Fibroblast of the conjunctiva (primary cell): ENCODE data around the gene SULT1B1.
"Not testable (repeated sequence)": the region's sequence is repeated elsewhere in the genome, so short reads cannot be mapped to it uniquely, and the experiment has no call there.

Source experiments
- DNase-seq: peaks from one replicate; pipeline ENCODE4 v3.0.0-alpha.2; 2010; ENCODE audit warnings: low read depth

Gene SULT1B1

DNA sequence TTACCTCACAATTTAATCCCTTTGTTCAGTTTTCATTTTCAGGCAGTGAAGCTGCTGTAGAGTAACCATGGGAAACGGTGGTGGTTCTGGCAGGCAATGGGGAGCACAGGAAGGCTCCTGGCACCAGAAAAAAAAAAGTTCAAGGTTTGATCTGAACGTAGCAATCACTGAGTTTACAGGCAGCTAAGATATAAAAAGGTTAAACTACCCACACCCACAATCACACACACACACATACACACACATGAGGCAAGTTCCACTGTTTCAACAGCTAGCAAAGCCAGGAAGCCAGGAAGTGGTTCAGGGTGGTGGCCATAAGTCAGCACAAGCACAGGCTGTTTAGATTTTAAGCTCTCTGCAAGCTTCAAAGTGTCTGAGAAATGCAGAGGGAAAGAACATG lies at the start of gene SULT1B1:
Gene SULT1B1 (minus strand): TSS at position 166 of the 400 bp plus-strand sequence. CDS start 5,403 bp downstream, outside the sequence.
- DNase-seq: peak; percentile 72

DNA sequence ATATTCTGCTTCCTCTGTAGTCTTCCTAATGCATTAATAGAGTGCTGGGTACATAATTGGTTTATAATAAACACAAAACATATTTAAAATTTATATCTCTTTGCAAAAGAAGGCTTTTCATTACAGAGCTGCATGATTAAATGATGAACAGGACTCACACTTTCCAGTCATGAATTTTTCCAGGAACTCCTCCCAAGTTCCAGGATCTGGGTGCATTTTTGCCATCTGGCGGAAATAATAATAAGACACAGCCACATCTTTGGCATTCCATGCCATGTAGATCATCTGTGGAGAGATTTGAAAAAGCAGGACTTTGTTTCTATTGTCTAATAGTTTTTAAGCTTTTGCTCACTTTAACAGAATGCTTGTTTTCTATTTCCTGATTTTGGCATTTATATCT lies 40.2 kb upstream of the SULT1B1 start:
- peak; percentile 22 for DNase-seq

GRCh38 chr4:69799337-69799736 lies 38.9 kb upstream of the SULT1B1 start:
- DNase-seq: no peak

DNA sequence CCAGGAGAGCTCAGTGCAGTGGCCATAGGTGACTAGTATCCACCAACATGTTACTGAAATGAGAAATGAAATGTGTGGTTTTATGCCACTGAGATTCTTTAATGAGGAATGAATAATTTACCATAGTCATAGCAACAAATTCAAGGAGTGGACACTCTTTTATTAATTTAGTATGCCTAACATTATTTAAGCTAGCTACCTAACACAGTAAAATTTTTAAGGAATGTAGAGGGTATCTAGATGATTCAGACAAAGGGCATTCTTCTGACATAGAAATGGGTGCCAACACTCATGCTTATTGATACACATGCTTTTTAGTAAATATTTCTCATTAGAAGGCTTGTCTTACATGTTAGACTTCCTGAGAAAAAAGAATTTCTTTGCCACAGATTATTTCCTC lies 33.3 kb upstream of the SULT1B1 start:
- DNase-seq: no peak

DNA sequence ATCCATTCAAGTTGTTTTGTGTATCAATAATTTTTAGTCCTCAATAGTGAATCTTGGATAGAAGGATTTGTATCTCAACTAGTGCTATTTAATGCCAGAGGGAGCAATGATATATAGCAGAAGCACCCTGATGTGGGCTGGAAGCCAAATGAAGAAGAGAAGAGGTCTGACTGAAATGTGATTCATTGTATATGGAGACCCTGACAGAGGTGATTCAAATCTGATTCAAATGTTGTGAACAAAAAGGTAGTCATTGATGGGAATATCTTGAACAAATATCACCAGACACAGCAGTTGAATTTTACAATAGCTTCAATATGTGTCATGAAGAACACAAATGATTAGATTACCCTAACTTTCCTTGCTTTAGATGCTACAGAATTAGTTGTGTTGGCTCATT lies 27.5 kb upstream of the SULT1B1 start:
- DNase-seq: no peak

DNA sequence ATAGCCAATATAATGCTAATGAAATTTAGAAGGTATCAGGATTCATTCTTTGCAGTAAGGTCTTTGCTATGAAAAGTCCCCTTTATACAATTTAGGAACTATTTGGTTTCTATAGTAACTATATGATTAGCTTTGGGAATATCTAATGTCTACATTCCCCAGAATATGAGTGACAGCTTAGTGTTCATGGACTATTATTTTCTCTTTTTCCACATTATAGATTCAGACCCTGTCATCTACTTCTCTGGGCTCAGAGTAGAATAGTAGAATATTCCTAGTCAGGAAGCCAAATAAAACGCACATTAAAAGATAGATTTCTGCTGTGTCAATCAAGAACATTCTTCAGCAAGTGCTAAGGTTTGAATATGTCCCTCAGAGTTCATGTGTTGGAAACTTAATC lies 26.1 kb upstream of the SULT1B1 start:
- DNase-seq: no peak

- DNase-seq: no peak
These were observed 24.9 kb upstream of the SULT1B1 start for GRCh38 chr4:69785211-69785831.

DNA sequence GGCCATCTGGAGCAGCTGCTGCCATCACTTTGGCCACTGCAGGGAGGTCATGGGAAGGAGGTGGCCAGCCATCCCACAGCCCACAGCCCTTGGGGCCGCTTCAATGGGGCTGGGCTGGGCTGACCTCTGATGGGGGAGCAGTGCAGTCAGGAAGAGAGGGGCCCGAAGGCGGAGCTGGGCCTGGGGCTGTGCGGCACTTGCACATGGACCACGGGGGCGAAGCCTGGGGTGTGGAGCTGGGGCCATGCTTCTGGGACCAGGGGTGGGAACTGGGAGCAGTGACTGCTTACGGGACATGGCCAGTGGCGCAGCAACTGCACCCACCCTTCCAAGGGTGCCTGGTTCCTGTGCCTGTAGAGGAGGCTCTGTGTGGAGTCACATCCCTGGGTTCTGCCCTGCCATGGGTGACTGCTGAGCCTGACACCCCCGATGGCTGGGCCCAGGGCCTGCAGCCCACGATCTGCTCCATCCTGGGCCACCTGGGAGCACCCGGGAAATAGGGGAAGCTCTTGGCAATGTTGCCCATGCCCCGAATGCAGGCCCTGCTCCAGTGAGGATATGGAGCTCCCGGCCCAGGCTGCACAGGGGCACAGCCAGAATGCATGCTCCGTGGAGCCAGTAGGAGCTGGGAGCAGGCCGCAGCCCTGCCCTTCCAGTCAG lies 22.4 kb upstream of the SULT1B1 start:
- DNase-seq: no peak

- DNase-seq: no peak
These were observed 21.3 kb upstream of the SULT1B1 start for GRCh38 chr4:69781458-69782418.

GRCh38 chr4:69780141-69780540 lies 19.7 kb upstream of the SULT1B1 start:
- DNase-seq: no peak

GRCh38 chr4:69776696-69777095 lies 16.3 kb upstream of the SULT1B1 start:
- no peak for DNase-seq

DNA sequence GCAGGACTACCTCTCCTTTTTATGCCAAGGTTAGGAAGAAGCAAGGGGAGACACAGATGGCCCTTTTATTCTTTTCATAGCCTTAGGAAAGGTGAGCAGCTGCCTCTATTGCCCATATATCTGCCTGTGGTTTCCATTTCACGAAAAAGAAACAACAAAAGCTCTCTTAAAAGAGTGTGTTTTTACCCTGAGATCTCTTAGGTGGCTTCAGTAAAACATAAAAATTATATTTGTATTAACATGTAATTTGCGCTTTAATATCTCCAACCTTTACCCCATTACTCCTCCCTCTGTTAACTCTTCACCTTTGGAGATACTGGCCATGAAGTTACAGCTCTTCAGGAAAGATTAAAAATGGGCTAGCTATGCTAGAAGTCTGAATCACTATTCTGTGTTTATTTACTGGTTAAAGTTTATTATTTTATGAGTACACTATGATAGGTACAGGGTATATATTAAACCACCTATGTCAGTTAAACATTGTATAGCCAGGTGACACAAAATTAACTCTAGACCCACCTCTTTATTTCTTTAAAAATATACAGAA lies 15.0 kb upstream of the SULT1B1 start:
- no peak for DNase-seq

- no peak for DNase-seq
These were observed 13.1 kb upstream of the SULT1B1 start for GRCh38 chr4:69773484-69773883.

DNA sequence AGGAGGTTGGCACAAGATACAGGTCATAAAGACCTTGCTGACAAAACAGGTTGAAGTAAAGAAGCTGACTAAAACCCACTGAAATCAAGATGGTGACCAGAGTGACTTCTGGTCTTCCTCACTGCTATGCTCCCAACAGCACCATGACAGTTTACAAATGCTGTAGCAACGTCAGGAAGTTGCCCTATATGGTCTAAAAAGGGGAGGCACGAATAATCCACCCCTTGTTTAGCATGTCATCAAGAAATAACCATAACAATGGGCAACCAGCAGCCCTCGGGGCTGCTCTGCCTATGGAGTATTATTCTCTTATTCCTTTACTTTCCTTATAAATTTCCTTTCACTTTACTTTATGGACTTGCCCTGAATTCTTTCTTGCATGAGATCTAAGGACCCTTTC lies 8.1 kb upstream of the SULT1B1 start:
- not testable (repeated sequence) for DNase-seq

DNA sequence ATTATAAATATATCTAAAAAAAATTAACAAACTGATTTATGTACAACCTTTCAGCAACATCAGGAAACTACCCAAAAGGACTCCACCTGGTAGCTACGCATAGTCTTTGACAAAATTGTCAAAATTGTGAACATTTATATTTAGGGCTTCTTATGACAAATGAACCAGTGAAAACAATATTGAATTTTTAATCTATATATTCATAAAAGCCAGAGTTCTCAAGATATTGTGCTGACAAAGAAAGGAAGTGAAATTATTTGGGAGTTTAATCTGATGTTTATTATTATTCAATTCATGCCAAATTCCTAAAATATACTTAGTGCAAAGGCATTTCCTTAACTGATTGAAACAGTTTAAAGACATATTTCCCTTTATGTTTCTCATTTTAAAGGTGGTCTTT lies 5.3 kb upstream of the SULT1B1 start:
- no peak for DNase-seq

GRCh38 chr4:69764311-69764710 lies 3.9 kb upstream of the SULT1B1 start:
- no peak for DNase-seq

GRCh38 chr4:69763233-69763632 lies 2.8 kb upstream of the SULT1B1 start:
- DNase-seq: no peak

- no peak for DNase-seq
These were observed 1.2 kb downstream of the SULT1B1 start for GRCh38 chr4:69759189-69759604.

- no peak for DNase-seq
These were observed 3.0 kb downstream of the SULT1B1 start for GRCh38 chr4:69757464-69757863.

GRCh38 chr4:69754926-69755580 lies 5.4 kb downstream of the SULT1B1 start:
- no peak for DNase-seq

DNA sequence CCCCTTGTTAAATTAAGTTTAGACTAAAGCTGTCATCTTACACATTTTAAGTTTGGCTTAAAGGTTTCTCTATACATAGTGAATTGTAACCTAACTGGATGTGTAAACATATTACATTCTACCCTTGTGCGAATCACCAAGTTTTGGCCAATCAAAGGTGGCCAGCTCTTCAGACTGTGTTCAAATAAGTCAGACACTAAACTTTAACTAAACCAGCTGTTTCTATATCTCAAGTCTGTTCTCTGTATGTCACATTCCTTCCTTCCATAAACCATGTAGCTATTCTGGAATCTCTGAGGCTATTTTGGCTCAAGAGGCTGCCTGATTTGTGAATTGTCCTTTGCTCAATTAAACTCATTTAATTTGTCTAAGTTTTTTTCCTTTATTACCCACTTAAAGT lies 6.7 kb downstream of the SULT1B1 start:
- DNase-seq: no peak

GRCh38 chr4:69750346-69750745 lies 10.1 kb downstream of the SULT1B1 start:
- no peak for DNase-seq
